Right lobe of liver (tissue), 6 donors: ENCODE results near the gene FBXL5. TPM values are rescaled to one million over a fixed set of nuclear protein-coding genes. Genes with fewer than 3 reads are reported as not detected.
"Not testable (repeated sequence)": the region's sequence is repeated elsewhere in the genome, so short reads cannot be mapped to it uniquely, and the experiment has no call there.

ENCODE experiments used
- ATAC-seq, 4 donors: fragments of 200-7000 bp; cut with Tn5 transposase; one replicate each; pipeline ENCODE4 v1.9.1; 2020; ENCODE audit warnings: mild to moderate bottlenecking in 4 of 4, moderate library complexity in 4 of 4
- DNase-seq, 3 donors: peaks; one replicate each; pipeline ENCODE4 v3.0.0-alpha.2; 2020
- H3K27ac ChIP-seq, 3 donors: fragments of 200-600 bp; one replicate each; pipeline ENCODE4 v1.8.0; 2022
- H3K27me3 ChIP-seq, 2 donors: fragments of 200-600 bp; one replicate each; pipeline ENCODE4 v1.8.0; 2022
- H3K36me3 ChIP-seq, 4 donors: fragments of 200-600 bp; sonication (generic) in 1 of 4; one replicate each; pipeline versions ENCODE4 v1.5.1 to v1.8.0; 2017 to 2022; ENCODE audit warnings: control low read depth in 1 of 4
- H3K4me1 ChIP-seq, 4 donors: fragments of 200-600 bp; sonication (generic) in 1 of 4; one replicate each; pipeline versions ENCODE4 v1.5.1 to v1.8.0; 2017 to 2022; ENCODE audit warnings: control low read depth in 1 of 4
- H3K4me3 ChIP-seq, 3 donors: fragments of 200-600 bp; one replicate each; pipeline ENCODE4 v1.8.0; 2022
- H3K9me3 ChIP-seq, 4 donors: fragments of 200-600 bp; sonication (generic) in 1 of 4; one replicate each; pipeline versions ENCODE4 v1.5.1 to v1.8.0; 2017 to 2022; ENCODE audit warnings: control low read depth in 1 of 4
- CTCF ChIP-seq, 4 donors: fragments of 200-600 bp in 3 of 4; fragments of 450-650 bp in 1 of 4; IDR thresholded peaks; one replicate each; pipeline versions ENCODE4 v1.5.1 to v1.8.0; 2016 to 2022; ENCODE audit warnings: antibody characterized with exemption in 4 of 4, mild to moderate bottlenecking in 2 of 4
- POLR2A ChIP-seq: fragments of 450-650 bp; IDR thresholded peaks from one replicate; pipeline ENCODE4 v1.6.1; 2017; ENCODE audit warnings: antibody characterized with exemption, mild to moderate bottlenecking
- WGBS: methylation state at CpG from one replicate; pipeline ENCODE4 v1.1.6; 2018; ENCODE audit warnings: low coverage, low lambda C conversion rate; ENCODE audit not compliant: insufficient coverage; ENCODE audit errors: missing lambda C conversion rate; 5-methylcytosine and 5-hydroxymethylcytosine counted together
- intact Hi-C, 2 donors: fragments of 100-400 bp; cut with DNase I; formaldehyde crosslinking; loops; one replicate each; pipeline versions ENCODE4 v1.11.2 to v1.14.1; 2022
- total RNA-seq, 6 experiments: library from RNA; depleted of rRNA in 2 of 6; stranded (reverse); fragments of >200 nt in 2 of 6; fragmentation: NEBNext Ultra II Directional in 3 of 6; extraction: Animal tissue kit (Norgen Biotek cat#: 25700) in 3 of 6; gene quantifications; one replicate each; pipeline versions ENCODE4 v1.1.0 to v1.2.4, GENCODE V29; 2016 to 2023
- donor health status: DM: no; HTN: yes; CAD: no.
- donor health status: DM: no; HTN: no; CAD: no.
- donor health status: DM: no; HTN: no; CAD: no.
- donor health status: DM: no; HTN: yes; CAD: no.
- donor health status: DM: no; HTN: yes; CAD: no.

The FBXL5 gene
- total RNA-seq, 6 experiments from 2014 or later: 38.3 to 59.5 (median 46.8) TPM

- 91% methylated on average over 6 of the region's 6 CpGs for WGBS
- intact Hi-C loops: no loop called here
- Histone ChIP-seq H3K27ac (no peak overlapping the region), H3K27me3 (no peaks in the 10 kb centered on the region), H3K36me3 (peaks cover 0 to 48% (median 4%) of the 10 kb centered on the region in 4 donors), H3K9me3 (no peaks in the 10 kb centered on the region), H3K4me3 (no peak overlapping the region), H3K4me1 (no peaks in the 10 kb centered on the region)
- DNase-seq: no peak
- TF ChIP-seq POLR2A (no peak), CTCF (IDR thresholded peaks at IDR 0.05) (no peak)
- ATAC-seq: no peak
Measured at GRCh38 chr4:15638418-15638817, 16.7 kb downstream of the FBXL5 start.

- no peak overlapping the region for H3K4me3 ChIP-seq
- TF ChIP-seq CTCF (IDR thresholded peaks at IDR 0.05) (no peak), POLR2A (no peak)
- H3K27me3 ChIP-seq: no peaks in the 10 kb centered on the region
- H3K9me3 ChIP-seq: no peaks in the 10 kb centered on the region
- peaks cover 0 to 48% (median 10%) of the 10 kb centered on the region in 4 donors for H3K36me3 ChIP-seq
- WGBS: 93% methylated on average over 1 of the region's 1 CpG
- ATAC-seq: no peak
- no peaks in the 10 kb centered on the region for H3K4me1 ChIP-seq
- intact Hi-C loops: no loop called here
- DNase-seq: no peak
- no peak overlapping the region for H3K27ac ChIP-seq
Measured at GRCh38 chr4:15636818-15637217, 18.3 kb downstream of the FBXL5 start.

- H3K4me3 ChIP-seq, ATAC-seq, H3K9me3 ChIP-seq, DNase-seq, H3K27ac ChIP-seq, intact Hi-C loops, H3K27me3 ChIP-seq, H3K4me1 ChIP-seq, H3K36me3 ChIP-seq: not testable (repeated sequence)
- WGBS: 100% methylated on average over 4 of the region's 5 CpGs
Measured at GRCh38 chr4:15617407-15617806, 37.8 kb downstream of the FBXL5 start.

- H3K4me1 ChIP-seq, H3K27me3 ChIP-seq, H3K27ac ChIP-seq, intact Hi-C loops, H3K4me3 ChIP-seq, H3K36me3 ChIP-seq, H3K9me3 ChIP-seq, ATAC-seq, DNase-seq: not testable (repeated sequence)
- 100% methylated on average over 1 of the region's 24 CpGs for WGBS
Measured at GRCh38 chr4:15614891-15615290, 40.3 kb downstream of the FBXL5 start.

GRCh38 chr4:15612136-15612535 lies 43.0 kb downstream of the FBXL5 start:
- DNase-seq (no peak), ATAC-seq (no peak)
- H3K4me3 ChIP-seq: no peak overlapping the region
- no peaks in the 10 kb centered on the region for H3K4me1 ChIP-seq
- TF ChIP-seq POLR2A: no peak
- no peak for TF ChIP-seq CTCF (IDR thresholded peaks at IDR 0.05)
- intact Hi-C loops: no loop called here
- peaks cover 0 to 7% (median 0%) of the 10 kb centered on the region in 4 donors for H3K36me3 ChIP-seq
- H3K27me3 ChIP-seq: no peaks in the 10 kb centered on the region
- H3K9me3 ChIP-seq: no peaks in the 10 kb centered on the region
- WGBS: 94% methylated on average over 2 of the region's 2 CpGs
- no peak overlapping the region for H3K27ac ChIP-seq

GRCh38 chr4:15610855-15611254 lies 44.3 kb downstream of the FBXL5 start:
- no peak for TF ChIP-seq CTCF (IDR thresholded peaks at IDR 0.05)
- TF ChIP-seq POLR2A: no peak
- Histone ChIP-seq H3K9me3 (no peaks in the 10 kb centered on the region), H3K4me1 (no peaks in the 10 kb centered on the region), H3K36me3 (peaks cover 0 to 7% (median 0%) of the 10 kb centered on the region in 4 donors), H3K27me3 (no peaks in the 10 kb centered on the region), H3K27ac (no peak overlapping the region), H3K4me3 (no peak overlapping the region)
- DNase-seq (no peak), ATAC-seq (no peak)
- intact Hi-C loops: no loop called here
- 77% methylated on average over 2 of the region's 2 CpGs for WGBS
